ENCODE measurements around the gene BBX. TPM values are rescaled to one million over a fixed set of nuclear protein-coding genes. Genes with fewer than 3 reads are reported as not detected.

The BBX gene
- total RNA-seq, 4 donors from 2014 or later, result 33.0 to 46.3 (median 36.7) TPM

- no peaks in the 10 kb centered on the region for H3K9me3 ChIP-seq
- H3K4me3 ChIP-seq, result no peak overlapping the region
- no peaks in the 10 kb centered on the region for H3K4me1 ChIP-seq
- peaks cover 0 to 11% (median 0%) of the 10 kb centered on the region in 3 donors for H3K36me3 ChIP-seq
- no peak overlapping the region for H3K27ac ChIP-seq
- DNase-seq, result no peak
- no peak for TF ChIP-seq CTCF (IDR thresholded peaks at IDR 0.05)
- no peak for TF ChIP-seq POLR2A (IDR thresholded peaks at IDR 0.05)
- no peaks in the 10 kb centered on the region for H3K27me3 ChIP-seq
Observed at GRCh38 chr3:107727102-107727501, 204.3 kb downstream of the BBX start.

- no peaks in the 10 kb centered on the region for H3K4me1 ChIP-seq
- H3K4me3 ChIP-seq, result no peak overlapping the region
- H3K27ac ChIP-seq, result no peak overlapping the region
- H3K36me3 ChIP-seq, result peaks cover 0 to 11% (median 0%) of the 10 kb centered on the region in 3 donors
- no peaks in the 10 kb centered on the region for H3K9me3 ChIP-seq
- TF ChIP-seq POLR2A (IDR thresholded peaks at IDR 0.05) (no peak), CTCF (IDR thresholded peaks at IDR 0.05) (no peak)
- H3K27me3 ChIP-seq, result no peaks in the 10 kb centered on the region
- DNase-seq, result no peak
Observed at GRCh38 chr3:107729686-107730085, 206.9 kb downstream of the BBX start.

- H3K36me3 ChIP-seq, result peaks cover 0 to 3% (median 0%) of the 10 kb centered on the region in 3 donors
- no peak overlapping the region for H3K4me3 ChIP-seq
- no peak for DNase-seq
- no peak overlapping the region for H3K27ac ChIP-seq
- no peaks in the 10 kb centered on the region for H3K4me1 ChIP-seq
- no peak for TF ChIP-seq POLR2A (IDR thresholded peaks at IDR 0.05)
- no peak for TF ChIP-seq CTCF (IDR thresholded peaks at IDR 0.05)
- H3K27me3 ChIP-seq, result no peaks in the 10 kb centered on the region
- no peaks in the 10 kb centered on the region for H3K9me3 ChIP-seq
Observed at GRCh38 chr3:107734317-107734716, 211.6 kb downstream of the BBX start.

GRCh38 chr3:107737914-107738313, 215.2 kb downstream of the BBX start:
- no peaks in the 10 kb centered on the region for H3K27me3 ChIP-seq
- no peak overlapping the region for H3K4me3 ChIP-seq
- no peak overlapping the region for H3K27ac ChIP-seq
- H3K9me3 ChIP-seq, result no peaks in the 10 kb centered on the region
- no peak for DNase-seq
- H3K4me1 ChIP-seq, result no peaks in the 10 kb centered on the region
- no peak for TF ChIP-seq POLR2A (IDR thresholded peaks at IDR 0.05)
- no peak for TF ChIP-seq CTCF (IDR thresholded peaks at IDR 0.05)
- no peaks in the 10 kb centered on the region for H3K36me3 ChIP-seq

GRCh38 chr3:107738486-107739183, 215.9 kb downstream of the BBX start:
- Histone ChIP-seq H3K4me3 (no peak overlapping the region), H3K27ac (no peak overlapping the region), H3K9me3 (no peaks in the 10 kb centered on the region), H3K4me1 (no peaks in the 10 kb centered on the region), H3K27me3 (no peaks in the 10 kb centered on the region), H3K36me3 (no peaks in the 10 kb centered on the region)
- DNase-seq, result no peak
- no peak for TF ChIP-seq POLR2A (IDR thresholded peaks at IDR 0.05)
- no peak for TF ChIP-seq CTCF (IDR thresholded peaks at IDR 0.05)
